GM12878 (cell line): Measurements from ENCODE around the gene LIMCH1. TPM values are rescaled to one million over a fixed set of nuclear protein-coding genes. Genes with fewer than 3 reads are reported as not detected.

Source experiments
- ATAC-seq: fragments of 200-7000 bp; cut with Tn5 transposase; 3 replicates; pipeline ENCODE4 v1.9.1; 2020; ENCODE audit warnings: mild to moderate bottlenecking, moderate library complexity
- BruUV-seq: library from RNA; stranded (reverse); fragments of 400-500 nt; replicated peaks from 2 replicates; lab custom pipeline; 2021; lab: Mats Ljungman, UMichigan
- CTCF ChIA-PET: fragments of 300-600 bp; sonication (Branson Sonifier 250); formaldehyde crosslinking; extraction: SDS; loops from one replicate; lab custom pipeline; 2021; ENCODE audit warnings: inconsistent platforms; lab: Yijun Ruan, JAX
- POLR2A ChIA-PET: fragments of 350-600 bp; formaldehyde crosslinking; extraction: SDS; loops from one replicate; lab custom pipeline; 2021; ENCODE audit warnings: inconsistent platforms; lab: Charles Lee
- RAD21 ChIA-PET: fragments of 300-600 bp; sonication (Branson Sonifier 250); formaldehyde crosslinking; loops from one replicate; lab custom pipeline; 2023; ENCODE audit warnings: antibody characterized with exemption; ENCODE audit not compliant: unreplicated experiment; lab: Charles Lee
- SMC1A ChIA-PET: fragments of 300-600 bp; sonication (Branson Sonifier 250); formaldehyde crosslinking; loops from one replicate; lab custom pipeline; 2023; ENCODE audit not compliant: unreplicated experiment, uncharacterized antibody; lab: Charles Lee
- DNase-seq: peaks from one replicate; pipeline ENCODE4 v3.0.0-alpha.2; 2011; ENCODE audit warnings: low read depth, low spot score
- FAIRE-seq: peaks from 3 replicates; lab custom pipeline; 2011; peaks lifted over from hg19 to GRCh38; lab: Jason Lieb, UNC
- H2AFZ ChIP-seq: 2 replicates; pipeline ENCODE4 v1.6.0; 2011; ENCODE audit warnings: low read depth, low read length, control low read depth; ENCODE audit not compliant: control insufficient read depth
- H3K27ac ChIP-seq: 2 replicates; pipeline ENCODE4 v1.5.1; 2011; ENCODE audit warnings: control low read depth; ENCODE audit not compliant: control insufficient read depth, insufficient read depth
- H3K27me3 ChIP-seq, 2 experiments: replicated peaks in 1 of 2; 2 replicates each; pipeline versions ENCODE4 v1.6.0 to v1.6.1; 2011; ENCODE audit warnings: low read length in 1 of 2; ENCODE audit not compliant: control insufficient read depth in 2 of 2, insufficient read depth in 2 of 2
- H3K36me3 ChIP-seq, 2 experiments: 2 replicates each; pipeline ENCODE4 v1.5.1; 2011; ENCODE audit warnings: low read length in 1 of 2; ENCODE audit not compliant: control insufficient read depth in 2 of 2, insufficient read depth in 2 of 2
- H3K4me1 ChIP-seq: 2 replicates; pipeline ENCODE4 v1.6.1; 2011; ENCODE audit warnings: mild to moderate bottlenecking, low read length, moderate library complexity, mixed read lengths; ENCODE audit not compliant: control insufficient read depth, insufficient read depth
- H3K4me2 ChIP-seq: 2 replicates; pipeline ENCODE4 v1.6.0; 2011; ENCODE audit warnings: control low read depth; ENCODE audit not compliant: control insufficient read depth, insufficient read depth
- H3K4me3 ChIP-seq: fragments of 200-600 bp; sonication (generic); 2 replicates; pipeline ENCODE4 v1.5.1; 2016
- H3K79me2 ChIP-seq: 2 replicates; pipeline ENCODE4 v1.6.0; 2011; ENCODE audit warnings: low read length; ENCODE audit not compliant: control insufficient read depth, insufficient read depth
- H3K9ac ChIP-seq: 2 replicates; pipeline ENCODE4 v1.8.0; 2011; ENCODE audit warnings: low read length, control low read depth, mixed read lengths; ENCODE audit not compliant: control insufficient read depth, insufficient read depth
- H3K9me3 ChIP-seq: replicated peaks from 3 replicates; pipeline ENCODE4 v1.5.1; 2011; ENCODE audit warnings: mild to moderate bottlenecking, low read length; ENCODE audit not compliant: control insufficient read depth, insufficient read depth
- H4K20me1 ChIP-seq: 2 replicates; pipeline ENCODE4 v1.6.0; 2011; ENCODE audit not compliant: control insufficient read depth, insufficient read depth
- ATF7 ChIP-seq: fragments of 450-650 bp; IDR thresholded peaks from 2 replicates; pipeline ENCODE4 v1.6.1; 2016; ENCODE audit warnings: low read depth, mild to moderate bottlenecking
- BHLHE40 ChIP-seq, 2 experiments: fragments of 450-650 bp in 1 of 2; IDR thresholded peaks; 2 replicates each; pipeline ENCODE4 v1.6.1; 2011 to 2017; ENCODE audit warnings: low read depth in 2 of 2, borderline replicate concordance in 1 of 2, improper control_type of control experiment in 1 of 2, low read length in 1 of 2, mild to moderate bottlenecking in 1 of 2
- CEBPB ChIP-seq, 2 experiments: fragments of 150-350 bp in 1 of 2; IDR thresholded peaks; 2 replicates each; pipeline ENCODE4 v1.6.1; 2012 to 2014; ENCODE audit warnings: low read depth in 2 of 2, low read length in 2 of 2, borderline replicate concordance in 1 of 2, inconsistent platforms in 1 of 2
- CEBPZ ChIP-seq: fragments of 150-350 bp; IDR thresholded peaks from 2 replicates; pipeline ENCODE4 v1.6.1; 2016; ENCODE audit warnings: low read depth, low read length
- CHD1 ChIP-seq: IDR thresholded peaks from 2 replicates; pipeline ENCODE4 v1.6.1; 2012; ENCODE audit warnings: low read depth, low read length, improper control_type of control experiment
- ESRRA ChIP-seq: IDR thresholded peaks from 2 replicates; pipeline ENCODE4 v1.6.1; 2012; ENCODE audit warnings: mild to moderate bottlenecking, low read length, improper control_type of control experiment
- GATAD2B ChIP-seq: fragments of 450-650 bp; conservative IDR thresholded peaks from 2 replicates; pipeline ENCODE4 v1.6.1; 2017; ENCODE audit warnings: low read depth, mild to moderate bottlenecking, moderate library complexity
- HDAC2 ChIP-seq: fragments of 200-600 bp; sonication (generic); IDR thresholded peaks from 2 replicates; pipeline ENCODE4 v1.6.1; 2017
- HDAC6 ChIP-seq: fragments of 200-600 bp; sonication (generic); IDR thresholded peaks from one replicate; pipeline ENCODE4 v1.8.0; 2017; ENCODE audit warnings: antibody characterized with exemption; ENCODE audit not compliant: unreplicated experiment
- HDGF ChIP-seq: fragments of 450-650 bp; IDR thresholded peaks from 2 replicates; pipeline ENCODE4 v1.6.1; 2016; ENCODE audit warnings: antibody characterized with exemption
- HSF1 ChIP-seq: fragments of 150-350 bp; IDR thresholded peaks from 2 replicates; pipeline ENCODE4 v1.6.1; 2014; ENCODE audit warnings: mild to moderate bottlenecking, low read depth, low read length
- IKZF2 ChIP-seq, 2 experiments: fragments of 450-650 bp; IDR thresholded peaks; 2 replicates each; pipeline ENCODE4 v1.6.1; 2017; ENCODE audit warnings: mild to moderate bottlenecking in 2 of 2, moderate library complexity in 2 of 2
- MYB ChIP-seq: fragments of 150-350 bp; IDR thresholded peaks from 2 replicates; pipeline ENCODE4 v1.6.1; 2014; ENCODE audit warnings: mild to moderate bottlenecking, low read depth, low read length, borderline replicate concordance
- NR2C1 ChIP-seq: fragments of 450-650 bp; IDR thresholded peaks from 2 replicates; pipeline ENCODE4 v1.6.1; 2017; ENCODE audit warnings: antibody characterized with exemption, mild to moderate bottlenecking, moderate library complexity
- PBX3 ChIP-seq: IDR thresholded peaks from 2 replicates; pipeline ENCODE4 v1.6.1; 2011; ENCODE audit warnings: mild to moderate bottlenecking, low read depth, low read length, moderate library complexity; ENCODE audit not compliant: insufficient replicate concordance
- RAD51 ChIP-seq: fragments of 450-650 bp; IDR thresholded peaks from 2 replicates; pipeline ENCODE4 v1.6.1; 2016; ENCODE audit warnings: moderate library complexity, mild to moderate bottlenecking, inconsistent platforms
- SMARCA5 ChIP-seq: fragments of 450-650 bp; IDR thresholded peaks from 2 replicates; pipeline ENCODE4 v1.6.1; 2017; ENCODE audit warnings: mild to moderate bottlenecking
- ZNF274 ChIP-seq: IDR thresholded peaks from one replicate; pipeline ENCODE4 v1.8.0; 2011; ENCODE audit not compliant: insufficient read length, insufficient read depth
- ZSCAN29 ChIP-seq: fragments of 450-650 bp; IDR thresholded peaks from 2 replicates; pipeline ENCODE4 v1.6.1; 2017; ENCODE audit warnings: mild to moderate bottlenecking, moderate library complexity
- WGBS: methylation state at CpG from one replicate; pipeline ENCODE4 v1.1.6; 2016; ENCODE audit warnings: low lambda C conversion rate; ENCODE audit not compliant: insufficient replicate concordance, insufficient coverage; ENCODE audit errors: missing lambda C conversion rate; 5-methylcytosine and 5-hydroxymethylcytosine counted together
- in situ Hi-C: fragments of 300-500 bp; cut with MboI; formaldehyde crosslinking; loops from 9 replicates; pipeline ENCODE4 v1.14.3; 2018; ENCODE audit warnings: mixed read lengths
- intact Hi-C: fragments of 100-400 bp; cut with micrococcal nuclease; formaldehyde crosslinking; loops from one replicate; pipeline ENCODE4 v1.14.2; 2022; ENCODE audit not compliant: unreplicated experiment
- polyA plus RNA-seq, 11 experiments: library from polyadenylated mRNA; depleted of rRNA in 4 of 11; unstranded in 6 of 11; stranded (reverse) in 5 of 11; fragments of >200 nt; fragmentation: Nextera tagmentation in 4 of 11; fragmentation: Illumina TruSeq in 1 of 11; extraction: Ambion mirVana in 4 of 11; extraction: Trizol in 1 of 11; gene quantifications; 1 replicate in 1 of 11; 2 replicates in 10 of 11; pipeline versions ENCODE4 v1.2.1 to v1.2.3, GENCODE V29; 2011 to 2016; ENCODE audit warnings: inconsistent platforms in 2 of 11, missing spikeins in 2 of 11, low read depth in 1 of 11
- total RNA-seq, 4 experiments: library from RNA; depleted of rRNA in 3 of 4; stranded (reverse); fragments of >200 nt in 3 of 4; fragmentation: Illumina TruSeq in 1 of 4; extraction: Trizol in 1 of 4; gene quantifications; 2 replicates each; pipeline versions ENCODE4 v1.2.1 to v1.2.3, GENCODE V29; 2013 to 2021

The LIMCH1 gene
- total and polyA plus RNA-seq, 10 of the 15 experiments (the other 5 are each of a cell fraction or from before 2014, with no cell fraction given): 0.07 to 0.15 TPM; not detected in 8

GRCh38 chr4:41728573-41728913, 190.6 kb downstream of the LIMCH1 start:
- DNase-seq (no peak), ATAC-seq (no peak), FAIRE-seq (no peak)
- no peaks in the 10 kb centered on the region for H3K9me3 ChIP-seq
- H3K27me3 ChIP-seq: peaks cover 0 to 3% of the 10 kb centered on the region in 2 experiments; a peak in 1 of 4 replicates
- WGBS: 0% methylated on average over 3 of the region's 3 CpGs
- H3K27ac ChIP-seq: no peak overlapping the region
- in situ Hi-C loops (no loop called here), intact Hi-C loops (no loop called here)
- H3K9ac ChIP-seq: no peak overlapping the region
- no peak overlapping the region for H3K4me3 ChIP-seq
- no peaks in the 10 kb centered on the region for H3K79me2 ChIP-seq
- no peaks in the 10 kb centered on the region for H3K36me3 ChIP-seq
- ChIA-PET RAD21 (no interaction called here), POLR2A (no interaction called here), SMC1A (no interaction called here), CTCF (no interaction called here)
- H4K20me1 ChIP-seq: no peaks in the 10 kb centered on the region
- no TSS peak for BruUV-seq
- TF ChIP-seq SMARCA5 (no peak), IKZF2 (IDR thresholded peaks at IDR 0.05) (no peak), ATF7 (no peak), HSF1 (no peak), NR2C1 (no peak), CHD1 (no peak), PBX3 (no peak), MYB (no peak), CEBPB (IDR thresholded peaks at IDR 0.05; ENCODE audit: borderline replicate concordance in 1 of 2, low read depth in 2 of 2, low read length in 2 of 2) (no peak), HDAC6 (no peak), ESRRA (no peak), BHLHE40 (IDR thresholded peaks at IDR 0.05; ENCODE audit: borderline replicate concordance in 1 of 2, low read depth in 2 of 2, low read length in 1 of 2) (no peak), ZNF274 (no peak), HDAC2 (no peak), GATAD2B (no peak), ZSCAN29 (no peak), RAD51 (no peak), CEBPZ (no peak), HDGF (no peak)
- H2AFZ ChIP-seq: no peak overlapping the region
- H3K4me2 ChIP-seq: no peak overlapping the region
- H3K4me1 ChIP-seq: no peaks in the 10 kb centered on the region
